Measurements from ENCODE around the gene SCGB1D2.

DNA sequence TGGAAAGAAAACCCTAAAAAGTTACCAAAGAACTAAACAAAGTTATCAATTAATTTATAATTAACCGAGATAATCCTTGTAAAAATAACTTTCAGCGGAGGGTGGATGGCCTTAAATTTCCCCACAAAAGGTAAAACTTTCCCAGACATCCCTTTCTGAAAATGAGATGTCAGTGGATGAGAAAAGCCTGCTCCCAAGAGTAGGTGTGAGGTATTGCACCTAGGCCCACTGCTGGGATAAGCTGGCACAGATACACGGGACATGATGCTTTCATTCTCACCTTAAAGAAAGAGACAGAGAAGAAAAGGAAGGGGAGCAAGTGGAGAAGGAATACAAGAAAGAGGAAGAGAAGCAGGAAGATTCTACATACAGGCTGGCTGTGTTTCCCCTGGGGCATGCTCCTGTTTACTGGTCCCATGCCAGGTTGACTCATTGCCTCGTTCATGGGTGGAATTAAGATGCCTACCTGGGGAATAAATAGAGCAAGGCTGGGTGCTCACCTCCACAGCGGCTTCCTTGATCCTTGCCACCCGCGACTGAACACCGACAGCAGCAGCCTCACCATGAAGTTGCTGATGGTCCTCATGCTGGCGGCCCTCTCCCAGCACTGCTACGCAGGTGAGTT, 27.7 kb downstream of the SCGB1D2 start, which contains the start of gene SCGB2A2:
- TF ChIP-seq POLR2A (IDR thresholded peaks at IDR 0.05; ENCODE audit: low read depth) (no peak), POLR2AphosphoS5 (IDR thresholded peaks at IDR 0.05) (no peak), EP300 (IDR thresholded peaks at IDR 0.05) (no peak)
- TF ChIP-seq, protein P1, sequence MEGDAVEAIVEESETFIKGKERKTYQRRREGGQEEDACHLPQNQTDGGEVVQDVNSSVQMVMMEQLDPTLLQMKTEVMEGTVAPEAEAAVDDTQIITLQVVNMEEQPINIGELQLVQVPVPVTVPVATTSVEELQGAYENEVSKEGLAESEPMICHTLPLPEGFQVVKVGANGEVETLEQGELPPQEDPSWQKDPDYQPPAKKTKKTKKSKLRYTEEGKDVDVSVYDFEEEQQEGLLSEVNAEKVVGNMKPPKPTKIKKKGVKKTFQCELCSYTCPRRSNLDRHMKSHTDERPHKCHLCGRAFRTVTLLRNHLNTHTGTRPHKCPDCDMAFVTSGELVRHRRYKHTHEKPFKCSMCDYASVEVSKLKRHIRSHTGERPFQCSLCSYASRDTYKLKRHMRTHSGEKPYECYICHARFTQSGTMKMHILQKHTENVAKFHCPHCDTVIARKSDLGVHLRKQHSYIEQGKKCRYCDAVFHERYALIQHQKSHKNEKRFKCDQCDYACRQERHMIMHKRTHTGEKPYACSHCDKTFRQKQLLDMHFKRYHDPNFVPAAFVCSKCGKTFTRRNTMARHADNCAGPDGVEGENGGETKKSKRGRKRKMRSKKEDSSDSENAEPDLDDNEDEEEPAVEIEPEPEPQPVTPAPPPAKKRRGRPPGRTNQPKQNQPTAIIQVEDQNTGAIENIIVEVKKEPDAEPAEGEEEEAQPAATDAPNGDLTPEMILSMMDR (IDR thresholded peaks at IDR 0.05) = no peak
